Heart right ventricle (tissue), 16 donors: ENCODE results near the gene GPX8. TPM values are rescaled to one million over a fixed set of nuclear protein-coding genes. Genes with fewer than 3 reads are reported as not detected.
A peak's percentile ranks its signal among the peaks of the same experiment; 100 is the strongest.

ENCODE experiments used
- ATAC-seq, 8 donors: fragments of 200-7000 bp; cut with Tn5 transposase; one replicate each; pipeline ENCODE4 v1.9.1; 2020; ENCODE audit warnings: mild to moderate bottlenecking in 8 of 8, moderate library complexity in 8 of 8, moderate number of reproducible peaks in 1 of 8
- DNase-seq, 2 donors: peaks; one replicate each; pipeline ENCODE4 v3.0.0-alpha.2; 2020
- H3K27ac ChIP-seq, 10 donors: fragments of 200-600 bp; sonication (generic) in 2 of 10; one replicate each; pipeline versions ENCODE4 v1.5.0 to v1.8.0; 2020 to 2022; ENCODE audit warnings: mild to moderate bottlenecking in 3 of 10
- H3K27me3 ChIP-seq, 7 donors: fragments of 200-600 bp; one replicate each; pipeline ENCODE4 v1.8.0; 2021 to 2022; ENCODE audit warnings: mild to moderate bottlenecking in 2 of 7
- H3K36me3 ChIP-seq, 9 donors: fragments of 200-600 bp; sonication (generic) in 1 of 9; one replicate each; pipeline versions ENCODE4 v1.5.0 to v1.8.0; 2020 to 2022; ENCODE audit warnings: mild to moderate bottlenecking in 2 of 9
- H3K4me1 ChIP-seq, 9 donors: fragments of 200-600 bp; sonication (generic) in 1 of 9; one replicate each; pipeline versions ENCODE4 v1.5.0 to v1.8.0; 2020 to 2022; ENCODE audit warnings: mild to moderate bottlenecking in 4 of 9
- H3K4me3 ChIP-seq, 10 donors: fragments of 200-600 bp; sonication (generic) in 2 of 10; one replicate each; pipeline versions ENCODE4 v1.5.0 to v1.8.0; 2020 to 2022; ENCODE audit warnings: mild to moderate bottlenecking in 7 of 10, moderate library complexity in 2 of 10
- H3K9me3 ChIP-seq, 11 donors: fragments of 200-600 bp in 10 of 11; sonication (generic) in 2 of 11; one replicate each; pipeline versions ENCODE4 v1.5.0 to v1.8.0; 2013 to 2022; ENCODE audit warnings: mild to moderate bottlenecking in 2 of 11, control low read depth in 1 of 11, moderate library complexity in 1 of 11
- WGBS, 2 donors: extraction: QIAGEN DNeasy Blood & Tissue Kit; methylation state at CpG; one replicate each; pipeline ENCODE4 v1.1.7; 2013; ENCODE audit warnings: inconsistent platforms in 1 of 2; 5-methylcytosine and 5-hydroxymethylcytosine counted together
- intact Hi-C, 10 donors: fragments of 100-400 bp; cut with DNase I; formaldehyde crosslinking; loops; one replicate each; pipeline versions ENCODE4 v1.11.1 to v1.14.2; 2022
- polyA plus RNA-seq, 2 donors: library from polyadenylated mRNA; stranded (reverse); fragments of 200-250 nt; gene quantifications; one replicate each; pipeline ENCODE4 v1.2.3, GENCODE V29; 2013
- total RNA-seq, 10 donors: library from RNA; stranded (reverse); fragmentation: NEBNext Ultra II Directional in 3 of 10; extraction: Animal tissue kit (Norgen Biotek cat#: 25700) in 3 of 10; gene quantifications; one replicate each; pipeline versions ENCODE4 v1.2.1 to v1.2.4, GENCODE V29; 2021 to 2023
- TF ChIP-seq, protein P1 (sequence below), 9 donors: fragments of 200-600 bp; sonication (generic) in 2 of 9; IDR thresholded peaks; one replicate each; pipeline versions ENCODE4 v1.5.0 to v1.8.0; 2021 to 2022; ENCODE audit warnings: antibody characterized with exemption in 9 of 9, mild to moderate bottlenecking in 5 of 9, moderate library complexity in 1 of 9
- donor health status: Arrhythmogenic right ventricular cardiomyopathy.
- donor health status: ischemic (EF 13 %, LVEDD 7.1; RV severe dilation, severe dysfunction).
- donor health status: healthy with polysubstance abuse.
- donor health status: DM: no; HTN: yes; CAD: no.
- donor health status: DM: no; HTN: no; CAD: no.
- donor health status: ischemic (EF 25% LVEDD 6.9; RV normal size, moderate dysfunction).
- donor health status: ischemic (EF 25% LVEDD 5.7; RV mildly dilated, moderate dysfunction).
- donor health status: healthy.
- donor health status: DM: yes; HTN: yes; CAD: no.
- donor health status: Ischemic cardiomyopathy.
- donor health status: ischemic (EF 35%, LVEDD 5.7; RV mildly dilated, moderate dysfunction).
- donor health status: nonischemic (EF 11% LVEDD 7.7; RV severe dilation, severe dysfunction).
- donor health status: DM: yes; HTN: yes; CAD: no.
- donor health status: PGD.
- donor health status: ischemic (EF 29% LVEDD 5.4; RV normal size, mild dysfunction).
- donor health status: nonischemic (EF 23%, LVEDD 6.1; RV moderate dilation, normal function).

The GPX8 gene
- total and polyA plus RNA-seq, 12 donors, result 3.0 to 13.5 (median 6.0) TPM

DNA sequence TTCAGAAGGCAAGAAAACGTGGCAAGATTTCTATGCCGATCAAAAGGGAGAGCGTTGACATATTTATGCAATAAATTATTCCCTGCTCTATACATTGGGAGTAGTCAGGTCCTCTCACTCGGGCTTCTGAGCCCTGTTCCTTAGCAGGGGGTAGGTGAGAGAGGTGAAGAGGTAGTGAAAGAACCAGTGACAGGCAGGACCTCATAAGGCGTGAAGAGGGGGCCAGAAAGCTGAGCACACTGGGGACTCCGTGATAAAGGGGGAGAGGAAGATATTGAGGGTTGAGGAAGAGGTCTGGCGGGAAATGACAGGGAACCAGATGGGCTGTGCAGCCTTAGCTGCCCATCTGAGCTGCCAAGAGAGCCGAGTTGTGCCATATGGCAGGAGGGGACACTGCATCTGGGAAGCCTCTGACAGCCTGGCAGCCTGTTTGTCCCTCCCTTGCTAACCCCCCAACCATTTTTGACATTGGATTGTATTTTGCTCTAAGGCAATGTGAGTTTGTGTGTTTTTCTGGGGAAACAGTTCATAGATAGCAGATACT, 13.8 kb downstream of the GPX8 start:
- DNase-seq (no peak), ATAC-seq (peak in 1 of 8 donors; percentile 23)
- no peaks in the 10 kb centered on the region for H3K36me3 ChIP-seq
- H3K4me1 ChIP-seq, result peaks cover 12 to 34% (median 28%) of the 10 kb centered on the region in 9 donors
- peak overlapping the region; percentile 27 to 63 (median 53) for H3K4me3 ChIP-seq
- H3K9me3 ChIP-seq, result no peaks in the 10 kb centered on the region
- TF ChIP-seq, protein P1, sequence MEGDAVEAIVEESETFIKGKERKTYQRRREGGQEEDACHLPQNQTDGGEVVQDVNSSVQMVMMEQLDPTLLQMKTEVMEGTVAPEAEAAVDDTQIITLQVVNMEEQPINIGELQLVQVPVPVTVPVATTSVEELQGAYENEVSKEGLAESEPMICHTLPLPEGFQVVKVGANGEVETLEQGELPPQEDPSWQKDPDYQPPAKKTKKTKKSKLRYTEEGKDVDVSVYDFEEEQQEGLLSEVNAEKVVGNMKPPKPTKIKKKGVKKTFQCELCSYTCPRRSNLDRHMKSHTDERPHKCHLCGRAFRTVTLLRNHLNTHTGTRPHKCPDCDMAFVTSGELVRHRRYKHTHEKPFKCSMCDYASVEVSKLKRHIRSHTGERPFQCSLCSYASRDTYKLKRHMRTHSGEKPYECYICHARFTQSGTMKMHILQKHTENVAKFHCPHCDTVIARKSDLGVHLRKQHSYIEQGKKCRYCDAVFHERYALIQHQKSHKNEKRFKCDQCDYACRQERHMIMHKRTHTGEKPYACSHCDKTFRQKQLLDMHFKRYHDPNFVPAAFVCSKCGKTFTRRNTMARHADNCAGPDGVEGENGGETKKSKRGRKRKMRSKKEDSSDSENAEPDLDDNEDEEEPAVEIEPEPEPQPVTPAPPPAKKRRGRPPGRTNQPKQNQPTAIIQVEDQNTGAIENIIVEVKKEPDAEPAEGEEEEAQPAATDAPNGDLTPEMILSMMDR (IDR thresholded peaks at IDR 0.05), result no peak
- WGBS, 2 donors, result 15 to 22% methylated on average over 8 of the region's 8 CpGs
- H3K27me3 ChIP-seq, result peaks cover 0 to 94% (median 70%) of the 10 kb centered on the region in 7 donors
- no peak overlapping the region for H3K27ac ChIP-seq
- intact Hi-C loops, result loop anchor here in 6 of 10 donors (5.0 to 10.0 kb wide), 5 partner anchors 51 to 531 kb away; partner anchors contain the start of genes MCIDAS (in 2 of the 6) and CCNO (in 1 of the 6)

DNA sequence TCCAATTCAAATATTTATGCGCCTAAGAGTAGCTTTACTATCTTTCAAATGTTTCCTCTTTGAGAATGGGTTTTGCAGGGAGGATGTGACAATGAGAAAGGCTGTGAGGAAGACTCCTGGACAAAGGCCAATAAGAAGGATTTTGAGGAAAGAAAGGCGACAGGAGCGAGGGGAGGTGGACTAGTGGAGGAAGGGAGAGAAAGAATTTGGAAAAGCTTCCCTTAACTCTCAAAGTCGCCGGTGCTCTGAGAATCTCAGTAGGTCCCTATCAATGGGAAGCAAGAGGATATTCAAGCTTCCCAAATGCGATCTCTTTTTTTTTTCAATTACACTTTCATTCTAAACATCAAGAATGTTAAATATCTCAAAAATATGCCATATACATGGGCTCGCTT, 15.8 kb downstream of the GPX8 start:
- intact Hi-C loops, result loop anchor here in 7 of 10 donors (5.0 to 10.0 kb wide), 6 partner anchors 47 to 529 kb away; partner anchors contain the start of genes CCNO (in 3 of the 7) and MCIDAS (in 2 of the 7)
- Histone ChIP-seq H3K4me1 (peaks cover 12 to 34% (median 28%) of the 10 kb centered on the region in 9 donors), H3K4me3 (peak overlapping the region in 5 of 10 donors; percentile 2 to 44 (median 29)), H3K27me3 (peaks cover 0 to 98% (median 85%) of the 10 kb centered on the region in 7 donors), H3K36me3 (no peaks in the 10 kb centered on the region), H3K9me3 (no peaks in the 10 kb centered on the region), H3K27ac (no peak overlapping the region)
- no peak for ATAC-seq
- no peak for DNase-seq
- TF ChIP-seq, protein P1 (IDR thresholded peaks at IDR 0.05), result no peak
- WGBS, 2 donors, result 12 to 17% methylated on average over 7 of the region's 7 CpGs

DNA sequence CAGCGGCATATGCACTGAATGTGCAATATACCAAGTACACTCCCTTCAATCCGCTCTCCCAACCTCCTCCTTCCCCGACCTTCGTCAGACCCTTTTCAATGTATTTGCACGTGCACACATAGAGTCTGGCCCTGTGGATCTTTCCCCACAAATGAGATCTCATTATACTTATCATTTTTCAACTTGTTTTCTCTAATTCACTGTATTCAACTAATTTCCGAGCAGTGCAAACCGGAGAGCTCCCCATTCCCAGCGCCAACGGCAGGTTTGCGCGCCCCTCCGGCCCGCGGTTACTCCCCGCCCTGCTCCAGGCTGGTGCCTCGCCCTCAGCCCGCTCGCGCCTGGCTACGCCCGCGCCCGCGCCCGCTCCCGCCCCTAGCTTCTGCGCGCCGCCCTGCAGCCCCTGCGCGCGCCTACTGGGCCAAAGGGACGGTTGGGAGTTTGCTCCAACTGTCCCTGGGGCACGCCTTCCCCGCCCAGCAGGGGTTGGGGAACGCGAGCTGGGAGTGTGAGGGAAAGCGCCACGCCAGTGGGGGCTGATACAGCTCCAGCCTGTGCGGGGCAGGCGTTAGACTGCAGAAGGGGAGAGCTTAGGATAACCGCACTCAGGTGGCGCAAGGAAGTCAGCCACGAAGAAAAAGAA, 16.3 kb downstream of the GPX8 start:
- H3K27me3 ChIP-seq, result peaks cover 0 to 98% (median 84%) of the 10 kb centered on the region in 7 donors
- ATAC-seq, result peak; percentile 31 to 81 (median 58)
- intact Hi-C loops, result loop anchor here in 7 of 10 donors (5.0 to 10.0 kb wide), 6 partner anchors 46 to 529 kb away; partner anchors contain the start of genes CCNO (in 3 of the 7) and MCIDAS (in 2 of the 7)

DNA sequence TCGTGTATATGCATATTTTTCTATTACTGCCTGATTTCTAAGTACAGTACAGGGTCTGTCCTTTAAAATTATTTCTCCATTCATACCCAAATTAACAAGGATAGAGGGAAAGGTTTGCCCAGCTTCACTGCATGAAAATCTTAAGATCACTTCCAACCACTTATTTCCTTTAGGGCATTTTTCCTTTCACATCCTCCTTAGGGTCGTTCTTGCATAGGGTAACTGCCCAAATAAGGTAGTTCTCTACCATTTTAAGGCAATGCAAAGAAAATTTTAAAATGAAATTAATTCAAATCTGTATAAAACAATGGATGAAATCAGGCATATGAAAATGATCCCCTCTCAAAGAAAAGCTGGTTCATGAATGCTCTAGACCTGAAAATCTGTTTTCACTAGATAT, 17.1 kb downstream of the GPX8 start:
- Histone ChIP-seq H3K4me1 (peaks cover 12 to 32% (median 28%) of the 10 kb centered on the region in 9 donors), H3K27ac (no peak overlapping the region), H3K27me3 (peaks cover 0 to 97% (median 84%) of the 10 kb centered on the region in 7 donors), H3K9me3 (no peaks in the 10 kb centered on the region), H3K36me3 (no peaks in the 10 kb centered on the region), H3K4me3 (no peak overlapping the region)
- DNase-seq (no peak), ATAC-seq (no peak)
- WGBS, 2 donors, result 21 to 27% methylated on average over 2 of the region's 2 CpGs
- TF ChIP-seq, protein P1 (IDR thresholded peaks at IDR 0.05), result no peak
- intact Hi-C loops, result loop anchor here in 7 of 10 donors (5.0 to 10.0 kb wide), 6 partner anchors 45 to 528 kb away; partner anchors contain the start of genes CCNO (in 3 of the 7) and MCIDAS (in 2 of the 7)

More for the DNA sequence above, 16.3 kb downstream of the GPX8 start:
- H3K9me3 ChIP-seq, result no peaks in the 10 kb centered on the region
- 1 to 2% methylated on average over 44 of the region's 44 CpGs for WGBS, 2 donors
- H3K4me3 ChIP-seq, result peak overlapping the region in 9 of 10 donors; percentile 2 to 44 (median 29)
- peak in 1 of 2 donors; percentile 30 for DNase-seq
- H3K27ac ChIP-seq, result no peak overlapping the region
- peaks cover 12 to 34% (median 28%) of the 10 kb centered on the region in 9 donors for H3K4me1 ChIP-seq
- H3K36me3 ChIP-seq, result no peaks in the 10 kb centered on the region
- TF ChIP-seq, protein P1 (IDR thresholded peaks at IDR 0.05), result peak in 7 of 9 donors; percentile 13 to 54 (median 32)
